ENCODE measurements around the gene DOCK9.

GRCh38 chr13:98999639-98999952, 21.7 kb upstream of the DOCK9 start:
- TF ChIP-seq CTCF (IDR thresholded peaks at IDR 0.05; ENCODE audit: poor library complexity) (no peak), EZH2 (IDR thresholded peaks at IDR 0.05; ENCODE audit: borderline replicate concordance) (no peak)

All from hepatocyte (in vitro differentiated cells).